Activated CD8-positive, alpha-beta memory T cell treated with anti-CD3 and anti-CD28 coated beads, Interleukin-2, amount 50 U/mL, for 48 hours (primary cell): Measurements from ENCODE around the gene IFITM5.
A peak's percentile ranks its signal among the peaks of the same experiment; 100 is the strongest.

Source experiments
- DNase-seq: peaks from one replicate; pipeline ENCODE4 v3.0.0-alpha.2; 2020

Gene IFITM5

GRCh38 chr11:282171-282570 is 17.2 kb downstream of the IFITM5 start:
- DNase-seq: peak; percentile 55

GRCh38 chr11:281486-282161 is 17.7 kb downstream of the IFITM5 start:
- no peak for DNase-seq

GRCh38 chr11:280706-281485 is 18.4 kb downstream of the IFITM5 start:
- peak; percentile 73 for DNase-seq

- DNase-seq: peak; percentile 74
Measured at GRCh38 chr11:279966-280705, 19.2 kb downstream of the IFITM5 start.

GRCh38 chr11:279040-279965 is 20.0 kb downstream of the IFITM5 start:
- peak; percentile 61 for DNase-seq

GRCh38 chr11:278001-278951 is 21.1 kb downstream of the IFITM5 start, which contains the start of gene NLRP6:
Gene NLRP6 (plus strand): TSS chr11:278407. CDS start chr11:278570, 163 bp downstream.
- DNase-seq: no peak

- no peak for DNase-seq
Measured at GRCh38 chr11:276219-276618, 23.1 kb downstream of the IFITM5 start.

- DNase-seq: no peak
Measured at GRCh38 chr11:272931-273198, 26.5 kb downstream of the IFITM5 start.

- no peak for DNase-seq
Measured at GRCh38 chr11:272195-272930, 27.0 kb downstream of the IFITM5 start.

- no peak for DNase-seq
Measured at GRCh38 chr11:271319-271715, 28.0 kb downstream of the IFITM5 start.

- DNase-seq: no peak
Measured at GRCh38 chr11:270451-271318, 28.6 kb downstream of the IFITM5 start.

GRCh38 chr11:269146-269890 is 30.0 kb downstream of the IFITM5 start:
- DNase-seq: peak; percentile 67

GRCh38 chr11:268716-269145 is 30.6 kb downstream of the IFITM5 start:
- peak; percentile 74 for DNase-seq

- peak; percentile 84 for DNase-seq
Measured at GRCh38 chr11:267491-267994, 31.8 kb downstream of the IFITM5 start.

- DNase-seq: peak; percentile 73
Measured at GRCh38 chr11:266676-267439, 32.5 kb downstream of the IFITM5 start.

GRCh38 chr11:261624-262023 is 37.7 kb downstream of the IFITM5 start:
- DNase-seq: no peak

GRCh38 chr11:259413-259812 is 39.9 kb downstream of the IFITM5 start:
- DNase-seq: no peak
